Activated CD8-positive, alpha-beta memory T cell treated with anti-CD3 and anti-CD28 coated beads, Interleukin-2, amount 50 U/mL, for 4 hours (primary cell): ENCODE measurements around the gene TTLL11.

ENCODE experiments used
- DNase-seq: peaks from one replicate; pipeline ENCODE4 v3.0.0-alpha.2; 2020

The TTLL11 gene

DNA sequence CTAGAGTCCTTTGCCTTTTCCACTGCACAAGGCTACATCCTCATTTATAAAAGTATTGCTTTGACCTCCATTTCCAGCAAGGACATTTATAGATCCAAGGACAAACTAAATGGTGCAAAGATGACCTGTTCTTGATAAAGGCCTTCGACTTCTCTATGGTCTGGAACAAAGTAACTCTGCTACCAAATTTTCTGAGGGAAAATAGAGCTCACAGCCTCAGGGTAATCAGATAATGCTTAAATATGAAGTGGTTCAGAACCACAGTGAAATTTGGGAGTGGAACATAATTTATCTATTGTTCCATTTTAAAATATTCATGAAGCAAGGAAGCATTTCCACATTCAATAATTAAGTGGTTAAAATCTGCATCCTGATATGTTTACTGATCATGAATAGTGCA is 137.5 kb downstream of the TTLL11 start:
- DNase-seq: no peak

DNA sequence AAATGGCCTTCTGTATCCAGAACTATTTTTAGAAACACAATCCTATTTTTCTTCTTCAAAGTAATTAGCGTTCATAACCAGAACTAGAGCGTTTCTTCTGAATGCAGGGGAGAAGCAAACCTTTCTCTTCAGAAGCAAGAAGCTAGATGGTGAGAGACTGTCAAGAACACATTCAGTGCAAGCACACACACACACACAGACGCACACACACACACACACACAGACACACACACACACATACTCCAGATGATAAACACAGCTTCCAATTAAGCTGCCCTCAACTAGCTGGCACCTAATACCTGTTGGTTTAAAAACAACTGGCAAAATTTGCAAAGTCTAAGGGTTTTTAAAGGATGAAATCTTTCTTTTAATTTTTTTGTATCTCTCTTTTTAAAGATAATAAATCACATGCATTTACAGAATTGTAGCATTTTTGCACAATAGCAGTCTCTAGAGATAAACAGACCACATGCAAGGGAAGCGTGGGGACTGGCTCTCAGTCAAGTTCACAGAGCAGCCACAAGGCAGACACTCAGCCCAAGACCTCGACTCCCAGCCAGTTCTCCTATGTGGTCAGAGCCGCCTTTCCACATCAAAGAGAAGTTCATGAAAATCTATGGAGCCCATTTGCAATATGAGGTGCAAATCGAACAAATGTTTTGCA is 138.5 kb downstream of the TTLL11 start:
- DNase-seq: no peak

DNA sequence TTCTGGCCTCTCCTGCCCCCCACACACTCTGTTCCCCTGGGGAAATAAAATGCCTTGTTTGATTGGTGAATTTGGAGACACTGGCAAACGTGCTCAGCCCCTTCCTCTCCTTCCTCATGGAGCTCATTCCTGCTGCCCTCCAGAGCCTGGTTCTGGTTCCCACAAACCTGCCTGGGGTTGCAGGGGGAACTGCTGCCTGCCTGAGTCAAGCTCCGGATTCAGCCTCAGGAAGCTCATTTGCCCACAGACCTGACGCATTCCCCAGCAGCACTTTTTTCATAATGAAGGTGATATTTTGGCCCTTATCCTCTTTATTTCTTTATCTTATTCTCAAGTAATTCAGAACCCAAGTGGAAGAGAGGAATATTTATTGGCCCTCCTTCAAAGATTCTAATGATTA is 140.5 kb downstream of the TTLL11 start:
- no peak for DNase-seq

DNA sequence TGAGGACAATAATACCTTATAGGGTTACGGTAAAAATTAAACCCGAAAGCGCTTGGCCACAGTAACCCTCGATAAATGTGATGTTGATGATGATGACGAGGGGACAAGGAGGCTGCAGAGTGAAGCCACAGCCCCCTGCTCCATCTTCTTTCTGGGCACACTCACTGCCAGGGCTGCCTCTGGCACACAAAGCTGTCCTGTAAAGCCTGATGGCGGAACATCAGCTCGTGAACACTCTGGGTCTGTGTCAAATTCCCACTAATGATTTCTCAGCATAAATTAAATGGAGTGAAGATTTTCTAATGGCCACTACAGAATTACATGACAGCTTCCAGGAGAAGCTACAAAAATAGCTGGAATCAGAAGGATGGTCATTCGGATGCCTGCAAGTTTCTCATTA is 142.2 kb downstream of the TTLL11 start:
- DNase-seq: no peak

DNA sequence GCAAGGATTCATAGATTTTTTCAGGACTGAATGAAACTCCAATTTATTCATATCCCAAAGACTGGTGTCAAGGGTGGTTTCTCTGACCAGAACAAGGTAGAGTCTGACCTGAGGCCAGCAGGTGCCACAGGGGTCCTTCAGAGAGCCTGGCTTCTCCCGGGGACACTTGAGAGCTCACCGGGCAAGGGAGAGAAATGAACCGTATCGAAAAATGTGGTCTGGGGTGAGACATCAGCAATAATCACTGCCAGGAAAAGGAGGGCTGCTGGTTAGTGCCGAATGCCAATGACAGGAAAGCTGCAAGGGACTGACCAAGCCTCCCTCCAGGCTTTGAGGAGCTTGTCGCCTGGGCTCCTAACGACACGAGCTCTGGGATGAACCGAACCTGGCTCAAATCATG is 142.7 kb downstream of the TTLL11 start:
- no peak for DNase-seq

DNA sequence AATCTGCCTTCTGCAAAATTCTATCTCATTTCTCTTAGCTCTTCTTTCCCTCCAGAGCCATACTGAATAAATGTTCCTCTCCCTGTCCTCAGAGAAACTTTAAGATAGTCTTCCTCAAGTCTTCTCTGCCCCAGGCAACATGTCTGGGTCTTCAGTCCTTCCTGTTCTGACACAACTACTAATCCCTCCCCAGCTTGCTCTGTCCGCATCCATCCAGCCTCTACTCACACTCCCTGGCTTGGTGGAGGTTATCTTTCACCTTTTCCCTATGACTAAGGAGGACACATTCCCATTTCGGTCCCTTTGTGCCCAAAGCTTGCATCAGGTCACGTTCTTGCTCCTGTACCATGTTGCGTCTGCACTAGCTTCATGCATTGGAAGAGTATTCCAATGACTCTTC is 143.3 kb downstream of the TTLL11 start:
- no peak for DNase-seq

DNA sequence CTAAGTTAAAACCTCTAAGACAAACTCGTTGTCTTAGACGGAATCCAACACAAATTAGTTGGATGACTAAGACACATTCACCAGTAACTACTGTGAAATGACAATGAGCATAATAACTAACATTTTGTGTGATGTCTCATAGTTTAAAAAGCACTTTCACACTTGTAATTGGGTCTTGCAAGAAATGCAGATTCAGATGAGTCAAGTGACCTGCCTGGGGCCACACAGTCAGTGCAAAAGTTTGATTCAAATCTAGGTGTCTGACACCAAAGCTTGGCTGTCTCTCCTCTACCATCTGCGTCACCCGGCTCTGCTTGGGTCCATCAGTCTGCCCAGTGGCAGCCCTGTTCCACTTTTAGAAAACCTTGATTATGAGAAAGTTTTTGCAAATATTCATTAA is 143.7 kb downstream of the TTLL11 start:
- DNase-seq: no peak

DNA sequence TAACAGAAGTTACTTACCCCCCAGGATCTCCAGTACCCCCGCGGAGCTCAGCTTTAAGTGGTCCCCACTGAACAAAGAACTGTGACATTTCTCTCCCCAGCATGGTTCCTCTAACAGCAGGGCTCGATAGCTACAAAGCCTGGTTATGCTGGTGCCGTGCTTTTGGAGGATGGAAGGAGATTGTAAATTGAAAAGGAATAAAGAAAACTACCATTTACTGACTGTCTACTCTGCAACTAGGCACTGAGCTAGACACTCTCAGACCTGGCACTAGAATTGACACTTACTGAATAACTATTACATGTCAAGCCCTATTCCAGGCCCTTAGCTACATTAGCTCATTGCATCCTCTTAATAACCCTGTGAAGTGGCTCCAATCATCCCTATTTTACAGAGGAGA is 145.3 kb downstream of the TTLL11 start:
- DNase-seq: no peak

DNA sequence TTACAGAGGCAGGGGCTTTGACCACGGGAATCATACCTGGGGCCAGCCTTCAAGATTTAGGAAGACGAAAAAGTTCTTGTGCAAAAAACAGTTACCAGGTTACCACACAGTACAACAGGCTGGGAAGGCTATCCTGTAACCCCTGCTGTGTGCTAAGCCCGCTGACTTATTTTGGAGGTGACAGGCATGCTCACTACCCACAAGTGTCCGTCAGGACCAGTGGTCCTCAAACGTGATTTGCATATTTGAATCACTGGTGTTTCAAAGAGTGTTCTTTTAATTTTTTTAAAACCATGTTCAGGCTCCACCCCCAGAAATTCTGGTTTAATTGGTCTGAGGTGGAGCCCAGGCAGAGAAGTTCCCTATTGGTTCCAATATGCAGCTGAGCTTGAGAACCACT is 146.6 kb downstream of the TTLL11 start:
- DNase-seq: no peak

DNA sequence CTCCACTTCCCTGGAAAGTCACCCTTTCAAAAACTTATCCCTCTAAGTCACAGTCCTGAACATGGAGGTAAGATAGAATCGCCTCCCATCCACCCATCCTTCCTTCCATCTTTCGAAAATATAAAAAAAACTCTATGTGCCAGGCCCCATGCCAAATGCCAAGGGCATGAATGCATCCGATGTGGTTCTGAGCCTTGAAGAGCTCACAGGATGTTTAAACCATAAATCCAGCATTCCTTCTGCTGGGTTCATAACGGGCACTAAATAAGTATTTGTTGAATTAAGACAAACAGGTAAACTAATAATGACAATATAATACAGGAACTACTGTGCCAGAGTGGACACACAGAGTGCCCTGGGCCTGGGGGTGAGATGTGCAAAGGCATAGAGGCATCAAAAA is 147.3 kb downstream of the TTLL11 start:
- DNase-seq: no peak

DNA sequence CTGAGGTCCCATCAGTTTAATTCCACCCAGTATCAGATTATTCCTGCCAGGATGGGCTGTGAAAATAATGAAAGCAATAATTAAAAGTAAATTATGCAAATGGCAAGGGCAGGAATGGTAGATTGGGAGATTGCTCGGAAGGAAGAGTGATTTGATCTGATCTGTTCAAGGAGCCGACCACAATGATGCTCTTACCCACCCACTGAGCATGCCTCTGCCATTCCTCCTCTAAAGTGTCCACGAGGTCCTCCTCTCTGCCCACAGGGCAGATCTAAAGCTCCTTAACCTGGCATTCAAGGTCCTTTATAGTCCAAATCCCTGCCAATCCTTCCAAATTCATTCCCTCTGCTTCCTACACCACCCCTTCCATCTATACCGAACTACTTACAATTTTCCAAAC is 147.8 kb downstream of the TTLL11 start:
- no peak for DNase-seq

DNA sequence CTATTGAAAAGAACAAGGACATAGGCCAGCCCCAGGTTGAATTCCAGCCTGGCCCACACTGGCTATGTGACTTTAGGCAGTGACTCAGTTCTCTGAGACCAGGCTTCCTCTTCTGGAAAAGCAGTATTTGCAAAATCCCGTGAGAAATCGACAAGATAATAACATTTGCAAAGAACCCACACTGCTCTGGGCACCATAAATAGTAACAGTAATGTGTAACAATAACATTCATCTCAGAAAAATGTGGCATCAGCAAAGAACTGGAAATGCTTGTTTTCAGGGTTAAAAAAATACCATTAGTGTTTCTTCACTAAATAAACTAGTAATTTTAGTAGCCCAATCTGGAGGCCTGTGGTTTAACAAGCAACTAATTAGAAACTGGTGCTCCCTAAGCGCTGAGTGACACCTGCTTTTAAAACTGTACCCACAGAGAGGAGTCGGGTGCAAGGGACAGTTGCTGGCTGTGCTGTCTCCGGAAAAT is 148.4 kb downstream of the TTLL11 start:
- no peak for DNase-seq

DNA sequence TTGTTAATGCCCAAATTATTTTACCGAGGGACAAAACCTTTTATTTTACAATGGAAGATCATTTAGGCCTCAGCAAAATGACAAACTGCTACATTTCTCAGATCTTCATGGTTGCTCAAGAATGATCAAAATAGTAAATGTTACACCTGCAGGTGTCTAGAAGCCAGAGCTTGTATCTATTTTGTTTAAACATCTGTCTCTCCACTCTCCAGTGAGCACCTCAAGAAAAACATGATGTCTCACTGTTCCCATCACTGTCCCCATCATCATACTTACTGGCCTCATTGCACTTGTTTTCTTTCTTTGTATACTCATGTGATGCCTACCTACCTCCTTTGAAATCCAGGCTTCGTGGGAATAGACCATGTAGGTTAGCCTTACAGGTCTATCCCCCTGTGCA is 149.6 kb downstream of the TTLL11 start:
- no peak for DNase-seq

DNA sequence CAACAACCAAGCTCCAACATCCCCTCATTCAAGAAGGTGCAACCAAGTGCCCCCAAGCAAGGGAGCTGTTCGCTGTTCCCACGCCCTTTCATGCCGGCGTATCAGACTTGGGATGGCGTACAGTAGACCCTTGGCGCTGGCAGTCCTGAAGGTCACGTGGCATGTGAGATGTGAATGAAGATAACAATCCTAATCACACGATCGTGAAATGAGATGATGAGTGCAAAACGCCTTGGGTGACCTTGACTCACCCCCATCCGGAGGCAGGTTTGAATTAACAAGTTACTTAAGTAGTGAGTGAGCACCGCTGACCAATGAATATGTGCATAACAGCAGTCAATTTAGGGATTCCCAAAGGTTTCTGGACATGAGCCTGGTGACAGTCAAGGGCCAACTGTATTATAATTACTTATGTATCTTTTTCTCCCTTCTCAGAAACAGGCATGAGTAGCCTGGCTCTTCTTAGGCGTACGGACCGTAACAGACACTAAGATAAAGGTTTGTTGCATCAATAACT is 150.2 kb downstream of the TTLL11 start:
- DNase-seq: no peak

DNA sequence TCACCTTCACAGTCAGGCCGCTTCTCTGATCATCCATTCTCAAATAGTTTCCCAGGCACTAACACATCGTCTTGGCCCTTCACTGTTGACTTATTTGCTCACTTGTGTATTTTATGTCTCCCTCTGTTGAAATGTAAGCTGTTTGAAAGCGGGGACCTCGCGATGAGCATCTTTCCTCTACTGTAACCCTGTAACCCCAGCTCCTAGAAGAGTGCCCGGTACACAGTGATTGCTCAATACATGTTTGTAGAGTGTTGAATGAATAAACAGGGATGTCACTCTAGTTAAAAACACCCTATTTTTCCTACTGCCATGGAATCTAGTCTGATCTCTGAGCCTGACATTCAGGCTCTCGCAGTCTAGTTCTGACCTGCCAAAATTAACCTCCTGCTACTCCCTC is 150.8 kb downstream of the TTLL11 start:
- no peak for DNase-seq

DNA sequence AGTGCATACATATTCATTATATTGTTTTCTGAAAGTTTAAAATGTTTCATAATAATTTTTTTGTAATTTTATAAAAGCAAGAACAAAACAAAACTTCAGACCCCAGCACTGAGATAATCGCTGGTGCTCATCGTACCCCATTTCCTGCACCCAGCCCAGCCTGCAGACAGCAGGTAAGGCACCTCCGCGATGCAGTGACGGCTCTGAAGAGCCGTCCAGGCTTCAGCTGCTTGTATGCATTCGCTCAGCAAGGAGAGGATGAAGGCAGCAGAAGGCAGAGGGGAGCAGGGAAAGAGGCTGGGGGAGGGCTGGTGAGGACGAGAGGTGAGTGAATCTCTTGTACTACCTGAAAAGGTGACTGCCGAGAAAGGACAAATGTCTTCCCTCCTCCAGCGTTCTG is 153.5 kb downstream of the TTLL11 start:
- DNase-seq: no peak

DNA sequence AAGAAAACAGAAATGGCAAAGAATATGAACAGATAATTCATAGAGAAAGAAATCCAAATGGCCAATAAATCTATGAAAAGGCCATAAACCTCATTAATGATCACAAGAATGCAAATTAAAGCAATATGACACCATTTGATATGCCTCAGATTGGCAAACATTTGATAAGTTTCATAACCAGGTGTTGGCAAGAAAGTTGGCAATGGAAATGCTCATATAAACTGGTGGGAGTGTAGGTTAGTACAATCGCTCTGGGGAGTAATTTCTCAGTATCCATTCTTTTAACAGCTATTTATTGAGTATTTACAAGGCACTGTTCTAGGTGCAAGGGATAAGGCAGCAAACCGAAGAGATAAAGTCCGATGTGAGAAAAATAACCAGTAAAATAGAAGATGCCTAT is 154.5 kb downstream of the TTLL11 start:
- no peak for DNase-seq

DNA sequence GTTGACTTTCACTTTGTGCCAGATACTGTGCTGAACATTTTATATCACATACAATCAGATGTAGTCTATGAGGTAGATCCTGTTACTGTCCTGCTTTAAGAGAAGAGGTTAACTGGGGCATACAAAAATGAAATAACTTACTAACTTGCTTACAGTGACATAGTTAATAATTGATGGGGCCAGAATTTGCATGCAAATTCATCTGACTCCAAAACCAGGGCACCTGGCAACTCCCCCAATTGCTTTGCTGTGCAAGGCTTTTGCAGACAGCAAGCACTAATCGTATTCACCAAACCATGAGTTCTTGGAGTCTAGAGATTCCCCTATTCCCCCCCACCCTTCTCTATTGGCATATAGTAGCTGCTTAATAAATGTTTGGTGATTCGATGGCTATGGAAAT is 155.9 kb downstream of the TTLL11 start:
- no peak for DNase-seq

DNA sequence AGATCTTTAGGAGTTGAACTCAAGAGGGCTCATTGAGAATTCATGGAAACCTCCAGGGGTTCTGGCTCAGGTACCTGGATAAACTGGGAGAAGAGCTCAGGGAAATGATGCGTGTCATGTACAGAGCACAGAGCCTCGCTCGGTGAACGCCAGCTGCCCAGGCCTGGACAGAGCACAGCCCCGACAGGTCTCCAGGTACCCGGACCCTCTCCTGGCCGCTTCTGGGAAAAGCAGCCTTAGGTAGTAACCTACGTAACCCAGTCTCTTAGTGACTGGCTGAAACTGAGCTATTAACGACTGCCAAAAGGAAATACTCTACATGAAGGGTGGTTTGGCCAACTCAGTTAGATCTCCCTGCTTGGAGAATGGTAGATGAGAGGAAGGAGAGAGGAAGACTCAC is 157.4 kb downstream of the TTLL11 start:
- DNase-seq: no peak

DNA sequence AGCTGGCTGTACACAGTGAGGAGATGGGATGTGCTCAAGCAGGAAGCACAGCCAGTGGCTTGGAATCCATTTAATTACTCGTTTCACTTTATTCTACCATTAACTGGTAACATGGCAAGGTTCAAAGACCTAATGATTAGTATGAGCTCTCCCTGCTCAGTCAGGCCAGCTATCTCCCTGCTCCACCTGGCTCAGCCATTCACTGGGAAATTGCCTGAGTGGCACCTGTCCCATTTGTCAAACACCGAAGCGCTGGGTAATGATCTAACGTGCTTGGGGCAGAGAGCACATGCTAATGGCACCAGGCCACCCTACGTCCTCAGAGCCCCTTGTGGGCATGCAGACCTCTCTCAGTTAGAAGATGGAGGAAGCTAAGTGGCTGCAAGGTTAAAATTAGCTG is 162.2 kb downstream of the TTLL11 start:
- DNase-seq: no peak

DNA sequence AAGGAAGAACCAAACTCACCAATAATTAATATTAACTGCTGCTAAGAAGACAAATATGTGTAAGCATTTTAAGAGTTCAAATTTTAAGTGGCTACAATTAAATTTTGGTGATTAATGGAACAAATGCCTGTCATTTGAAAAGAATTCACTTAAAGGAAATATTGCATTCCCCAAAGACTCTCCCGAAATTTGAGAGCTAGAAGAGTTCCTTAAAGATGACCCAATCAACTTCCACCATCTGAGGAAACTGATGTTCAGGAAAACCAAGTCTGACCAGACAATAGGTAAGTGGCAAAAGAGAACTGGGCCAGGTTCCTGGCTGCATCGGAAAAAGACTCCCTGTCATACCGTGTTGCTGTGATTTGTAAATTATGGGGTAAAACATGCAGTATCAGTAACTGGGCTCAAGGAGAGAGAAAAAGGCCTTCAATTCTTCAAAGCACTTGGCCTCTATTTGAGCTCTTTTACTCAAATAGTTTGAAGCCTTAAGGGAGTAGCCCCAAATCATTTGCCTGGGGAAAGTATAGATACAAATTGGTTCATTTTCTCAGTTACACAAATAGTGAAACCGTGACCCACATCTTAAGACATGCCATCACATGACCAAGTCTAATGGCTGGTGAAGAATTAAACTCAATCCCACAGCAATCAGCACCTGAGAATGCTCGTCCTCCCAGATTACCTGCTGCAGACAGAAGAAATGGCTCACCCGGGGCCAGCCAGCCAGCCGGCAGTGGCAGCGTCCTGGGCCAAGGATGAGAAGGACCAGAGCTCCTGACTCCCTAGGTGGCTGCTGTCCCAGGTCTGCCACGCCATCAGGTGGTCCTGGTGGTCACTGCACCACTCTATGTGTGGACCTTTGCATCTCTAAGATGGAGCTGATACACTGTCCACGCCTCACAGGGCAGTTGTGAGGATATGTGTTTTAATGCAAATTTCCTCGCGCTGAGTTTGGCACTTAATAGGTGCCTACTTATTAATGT is 162.9 kb downstream of the TTLL11 start:
- DNase-seq: no peak

DNA sequence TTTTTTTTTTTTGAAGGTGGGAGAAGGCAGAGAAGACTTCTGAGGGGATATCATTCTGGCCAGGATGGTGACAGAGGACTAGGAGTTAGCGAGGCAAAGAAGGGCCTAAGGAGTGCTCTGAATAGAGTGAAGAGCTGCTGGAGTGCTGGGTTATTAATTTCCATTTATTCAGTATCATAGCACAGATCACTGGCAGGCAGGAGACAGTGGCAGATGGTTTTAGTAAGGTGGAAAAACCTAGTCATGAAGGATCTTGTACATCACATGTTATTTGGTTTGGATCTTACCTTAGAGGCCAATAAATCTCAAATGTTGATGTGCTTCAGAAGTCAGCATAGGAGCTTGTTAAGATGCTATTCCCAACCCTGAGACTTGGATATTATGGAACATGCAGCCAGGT is 165.5 kb downstream of the TTLL11 start:
- no peak for DNase-seq

DNA sequence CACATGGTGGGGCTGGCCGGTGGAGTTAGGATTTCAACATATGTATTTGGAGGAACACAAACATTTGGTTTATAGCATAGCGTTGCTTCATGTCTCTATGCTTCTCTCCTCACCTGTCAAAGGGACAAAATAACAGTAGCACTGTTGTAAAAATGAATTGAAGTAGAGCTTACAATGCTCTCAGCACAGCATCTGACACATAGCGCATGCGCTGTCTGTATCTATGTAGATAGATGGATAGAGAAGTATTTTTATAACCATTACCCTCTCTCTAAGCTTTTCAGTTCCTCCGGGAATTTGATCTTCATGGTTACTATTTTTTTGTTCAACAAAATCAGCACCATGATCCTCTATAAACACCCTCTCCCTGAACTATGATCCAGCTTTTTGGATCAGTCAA is 166.0 kb downstream of the TTLL11 start:
- DNase-seq: no peak

DNA sequence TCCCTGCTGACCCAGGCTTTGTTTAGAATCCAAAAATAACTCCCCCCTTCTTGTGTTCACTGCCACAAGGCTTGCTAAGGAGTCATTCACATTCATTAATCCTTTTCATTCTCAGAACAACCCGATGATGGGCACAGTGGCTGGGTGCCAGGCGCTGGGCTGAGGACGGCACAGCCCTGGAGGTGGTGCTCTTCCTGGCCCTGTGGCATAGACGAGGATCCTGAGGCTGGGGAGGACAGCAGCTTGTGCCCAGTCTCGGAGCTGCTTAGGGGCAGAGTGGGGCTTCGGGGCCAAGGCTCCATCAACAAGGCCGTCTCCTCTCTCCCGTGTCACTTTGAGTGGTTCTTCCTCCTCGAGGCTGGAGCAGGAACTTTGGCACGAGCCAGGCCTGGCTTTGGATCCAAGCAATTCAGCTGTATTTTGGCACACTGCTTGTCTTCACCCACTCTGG is 166.7 kb downstream of the TTLL11 start:
- no peak for DNase-seq
